Sciatic nerve (tissue), 2 donors: ENCODE measurements around the gene CKMT2. TPM values are rescaled to one million over a fixed set of nuclear protein-coding genes. Genes with fewer than 3 reads are reported as not detected.
"Not testable (repeated sequence)": the region's sequence is repeated elsewhere in the genome, so short reads cannot be mapped to it uniquely, and the experiment has no call there.

Experiments used
- ATAC-seq: fragments of 200-7000 bp; cut with Tn5 transposase; one replicate; pipeline ENCODE4 v1.9.1; 2020; ENCODE audit warnings: mild to moderate bottlenecking, moderate library complexity
- DNase-seq: peaks from one replicate; pipeline ENCODE4 v3.0.0-alpha.2; 2020; ENCODE audit warnings: low spot score
- intact Hi-C: fragments of 100-400 bp; cut with DNase I; formaldehyde crosslinking; loops from one replicate; pipeline ENCODE4 v1.14.2; 2022
- total RNA-seq: library from RNA; stranded (reverse); fragmentation: NEBNext Ultra II Directional; extraction: Animal tissue kit (Norgen Biotek cat#: 25700); gene quantifications from one replicate; pipeline ENCODE4 v1.2.1, GENCODE V29; 2021
- donor health status: DM: no; HTN: no; CAD: no.
- donor health status: DM: no; HTN: no; CAD: no.

Gene CKMT2
- total RNA-seq, 1 donor from 2014 or later = 5.9 TPM

- intact Hi-C loops = no loop called here
- DNase-seq (no peak), ATAC-seq (no peak)
Observed at GRCh38 chr5:81244451-81244850, 11.3 kb downstream of the CKMT2 start.

GRCh38 chr5:81245871-81246235 lies 12.7 kb downstream of the CKMT2 start:
- intact Hi-C loops = loop anchor here (5.0 kb wide), 1 partner anchor 1911 kb away; no protein-coding TSS in a partner anchor
- DNase-seq (no peak), ATAC-seq (no peak)

- DNase-seq = no peak
Observed at GRCh38 chr5:81246697-81247096, 13.6 kb downstream of the CKMT2 start.

GRCh38 chr5:81247441-81247972 lies 14.4 kb downstream of the CKMT2 start:
- ATAC-seq (peak; percentile 20), DNase-seq (no peak)
- intact Hi-C loops = loop anchor here (5.0 kb wide), 1 partner anchor 1910 kb away; no protein-coding TSS in a partner anchor

More at GRCh38 chr5:81246697-81247096, 13.6 kb downstream of the CKMT2 start:
- intact Hi-C loops = loop anchor here (5.0 kb wide), 1 partner anchor 1911 kb away; no protein-coding TSS in a partner anchor
- peak; percentile 38 for ATAC-seq

GRCh38 chr5:81249240-81249639 lies 16.1 kb downstream of the CKMT2 start:
- intact Hi-C loops = loop anchor here (5.0 kb wide), 1 partner anchor 1908 kb away; no protein-coding TSS in a partner anchor
- ATAC-seq = no peak
- DNase-seq = no peak

GRCh38 chr5:81250004-81250403 lies 16.9 kb downstream of the CKMT2 start:
- ATAC-seq = no peak
- intact Hi-C loops = no loop called here

GRCh38 chr5:81251922-81252321 lies 18.8 kb downstream of the CKMT2 start:
- DNase-seq (no peak), ATAC-seq (no peak)
- intact Hi-C loops = no loop called here

More at GRCh38 chr5:81250004-81250403, 16.9 kb downstream of the CKMT2 start:
- no peak for DNase-seq

GRCh38 chr5:81252904-81253303 lies 19.8 kb downstream of the CKMT2 start:
- DNase-seq (no peak), ATAC-seq (no peak)
- intact Hi-C loops = no loop called here

GRCh38 chr5:81253875-81254274 lies 20.8 kb downstream of the CKMT2 start:
- ATAC-seq (no peak), DNase-seq (no peak)
- intact Hi-C loops = no loop called here

- DNase-seq = no peak
- no peak for ATAC-seq
- intact Hi-C loops = no loop called here
Observed at GRCh38 chr5:81254886-81255559, 21.9 kb downstream of the CKMT2 start.

GRCh38 chr5:81256766-81257165 lies 23.6 kb downstream of the CKMT2 start:
- ATAC-seq = no peak
- intact Hi-C loops = no loop called here
- no peak for DNase-seq

GRCh38 chr5:81262796-81263195 lies 29.7 kb downstream of the CKMT2 start:
- ATAC-seq, DNase-seq, intact Hi-C loops: not testable (repeated sequence)

GRCh38 chr5:81265101-81265500 lies 32.0 kb downstream of the CKMT2 start:
- ATAC-seq (no peak), DNase-seq (no peak)
- intact Hi-C loops = no loop called here

GRCh38 chr5:81268521-81269196 lies 35.5 kb downstream of the CKMT2 start:
- intact Hi-C loops = no loop called here
- ATAC-seq (no peak), DNase-seq (no peak)

- ATAC-seq (no peak), DNase-seq (no peak)
- intact Hi-C loops = no loop called here
Observed at GRCh38 chr5:81269751-81270393, 36.8 kb downstream of the CKMT2 start.

GRCh38 chr5:81270394-81271027 lies 37.4 kb downstream of the CKMT2 start:
- intact Hi-C loops, ATAC-seq, DNase-seq: not testable (repeated sequence)

- intact Hi-C loops = no loop called here
- DNase-seq = no peak
- ATAC-seq = no peak
Observed at GRCh38 chr5:81283976-81284375, 50.9 kb downstream of the CKMT2 start.

GRCh38 chr5:81286059-81286617 lies 53.0 kb downstream of the CKMT2 start:
- intact Hi-C loops = no loop called here
- DNase-seq (no peak), ATAC-seq (no peak)

- ATAC-seq = no peak
Observed at GRCh38 chr5:81288021-81288433, 54.9 kb downstream of the CKMT2 start.

More at GRCh38 chr5:81288021-81288433, 54.9 kb downstream of the CKMT2 start:
- intact Hi-C loops = no loop called here
- no peak for DNase-seq
